ENCODE measurements around the gene MEF2B.

The MEF2B gene

GRCh38 chr19:19213426-19214158 is 43.5 kb upstream of the MEF2B start:
- no peak overlapping the region for H3K27ac ChIP-seq
- ChIA-PET POLR2A (ENCODE audit: low non-redundant PET) (no interaction called here), CTCF (no interaction called here)
- DNase-seq (ENCODE audit: low spot score): no peak
- no peak for TF ChIP-seq CTCF (conservative IDR thresholded peaks at IDR 0.05; ENCODE audit: low read depth)

DNA sequence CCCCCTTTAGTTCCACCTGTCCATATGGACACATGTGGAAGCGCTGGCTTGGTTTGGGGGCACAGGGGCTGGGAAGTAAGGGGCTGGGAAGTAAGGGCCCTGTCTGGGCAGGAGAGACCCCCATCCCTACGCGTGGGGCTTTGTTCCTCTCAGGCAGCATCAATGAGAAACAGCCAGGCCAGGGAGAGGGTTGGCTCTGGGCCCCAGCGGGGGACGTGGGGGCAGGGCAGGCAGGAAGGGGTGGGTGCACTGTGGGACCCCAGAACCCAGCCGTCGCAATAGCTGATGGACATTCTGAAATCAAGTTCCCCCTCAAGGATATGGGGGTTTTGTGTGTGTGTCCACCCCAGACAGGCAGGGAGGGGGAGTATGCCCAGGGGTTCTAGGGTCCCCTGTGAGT is 42.9 kb upstream of the MEF2B start:
- no peak overlapping the region for H3K27ac ChIP-seq
- POLR2A ChIA-PET (ENCODE audit: low non-redundant PET): no interaction called here
- no peak for DNase-seq (ENCODE audit: low spot score)
- CTCF ChIA-PET: no interaction called here
- TF ChIP-seq CTCF (conservative IDR thresholded peaks at IDR 0.05; ENCODE audit: low read depth): no peak

DNA sequence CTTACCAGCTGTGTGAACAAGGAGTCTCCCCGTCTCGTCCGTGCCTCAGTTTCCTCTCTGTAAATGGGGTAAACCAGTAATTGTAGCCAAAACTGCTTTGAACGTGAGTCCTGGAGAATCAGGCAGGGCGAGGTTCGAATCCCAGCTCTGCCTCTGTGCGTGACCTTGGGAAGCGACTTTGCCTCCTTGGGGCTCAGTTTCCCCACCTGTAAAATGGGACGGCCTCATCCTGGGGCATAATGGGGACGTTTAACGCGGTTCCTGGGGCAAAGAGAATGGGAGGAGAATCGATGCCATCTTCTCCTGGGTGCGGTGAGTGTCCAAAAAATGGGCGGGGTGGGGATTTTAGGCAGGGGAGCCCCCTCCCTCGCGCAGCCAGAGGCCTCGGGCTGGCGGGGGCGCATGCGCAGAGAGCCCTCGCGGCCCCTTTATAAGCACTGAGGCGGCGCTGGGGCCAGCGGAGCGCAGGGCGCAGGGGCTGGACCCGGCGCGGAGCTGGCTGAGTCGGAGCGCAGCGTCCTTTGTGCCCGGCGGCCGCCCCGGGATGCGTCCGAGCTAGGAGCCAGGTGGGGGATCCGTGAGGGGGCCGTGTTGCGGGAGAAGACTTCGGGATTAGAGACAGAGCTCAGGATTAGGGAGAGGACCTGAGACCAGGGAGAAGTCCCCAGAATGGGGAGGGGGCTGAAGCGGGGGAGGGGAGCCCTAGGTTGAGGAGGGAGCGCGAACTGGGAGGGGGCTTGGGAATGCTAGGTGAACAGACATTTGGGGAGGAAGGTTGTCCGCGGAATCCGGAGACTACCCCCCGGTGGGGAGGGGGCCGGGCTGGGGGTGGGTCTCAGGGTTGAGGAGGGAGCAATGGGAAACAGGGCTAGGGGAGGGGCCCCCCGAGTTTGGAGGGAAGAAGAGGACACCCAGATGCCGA is 41.7 kb upstream of the MEF2B start, which contains the start of gene NCAN:
NCAN (plus strand) TSS at position 460 of the 922 bp plus-strand sequence. CDS start 4,996 bp downstream, outside the sequence.
- DNase-seq (ENCODE audit: low spot score): no peak
- no peak for TF ChIP-seq CTCF (conservative IDR thresholded peaks at IDR 0.05; ENCODE audit: low read depth)
- ChIA-PET POLR2A (ENCODE audit: low non-redundant PET) (interaction anchor here (0.7 kb wide), 1 partner anchor 110 kb away, joined by 4 read pairs; no protein-coding TSS in a partner anchor), CTCF (no interaction called here)
- no peak within 1 kb of the TSS for H3K27ac ChIP-seq

GRCh38 chr19:19209372-19209771 is 39.3 kb upstream of the MEF2B start:
- no peak for DNase-seq (ENCODE audit: low spot score)
- TF ChIP-seq CTCF (conservative IDR thresholded peaks at IDR 0.05; ENCODE audit: low read depth): no peak
- CTCF ChIA-PET: no interaction called here
- POLR2A ChIA-PET (ENCODE audit: low non-redundant PET): no interaction called here
- no peak overlapping the region for H3K27ac ChIP-seq

DNA sequence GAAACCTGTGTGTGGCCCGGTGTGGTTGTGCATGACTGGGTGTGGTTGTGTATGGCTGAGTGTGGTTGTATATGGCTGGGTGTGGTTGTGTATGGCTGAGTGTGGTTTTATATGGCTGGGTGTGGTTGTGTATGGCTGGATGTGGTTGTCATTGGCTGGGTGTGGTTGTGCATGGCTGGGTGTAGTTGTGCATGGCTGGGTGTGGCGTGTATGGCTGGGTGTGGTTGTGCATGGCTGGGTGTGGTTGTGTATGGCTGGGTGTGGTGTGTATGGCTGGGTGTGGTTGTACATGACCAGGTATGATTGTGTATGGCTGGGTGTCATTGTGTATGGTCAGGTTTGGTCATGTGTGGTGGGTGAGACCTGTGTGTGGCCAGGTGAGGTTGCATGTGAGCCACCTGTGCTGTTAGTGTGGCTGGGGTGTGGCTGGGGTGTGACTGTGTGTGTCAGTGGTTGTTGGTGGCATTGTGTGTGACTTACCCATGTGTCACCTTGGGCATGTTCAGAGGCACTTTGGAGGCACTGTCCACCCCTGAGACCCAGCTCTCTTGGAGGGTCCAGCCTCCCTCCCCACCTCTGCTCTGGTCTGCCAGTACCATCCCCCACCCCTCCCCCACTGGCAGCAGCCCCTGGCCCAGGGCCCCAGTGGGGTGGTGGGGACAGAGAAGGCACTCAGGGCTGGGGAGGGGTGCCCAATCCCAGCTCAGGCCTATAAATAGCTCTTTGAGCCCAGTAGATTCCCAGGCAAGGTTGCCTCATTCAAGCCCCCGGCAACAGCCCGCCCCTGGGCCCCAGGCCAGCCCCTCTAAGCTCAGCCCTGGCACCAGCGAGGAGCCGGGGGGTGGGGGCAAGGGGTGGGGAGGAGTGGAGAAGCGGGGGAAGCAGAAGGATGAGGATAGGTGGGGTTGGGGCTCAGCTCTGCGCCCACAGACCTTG is 37.8 kb upstream of the MEF2B start:
- H3K27ac ChIP-seq: peak overlapping the region; percentile 52; the same call in 1 of the 2 replicates
- POLR2A ChIA-PET (ENCODE audit: low non-redundant PET): no interaction called here
- no peak for TF ChIP-seq CTCF (conservative IDR thresholded peaks at IDR 0.05; ENCODE audit: low read depth)
- CTCF ChIA-PET: interaction anchor here (1.0 kb wide), 1 partner anchor 17 kb away, joined by 3 read pairs; no protein-coding TSS in a partner anchor
- DNase-seq (ENCODE audit: low spot score): no peak

Measured in RWPE1 (cell line).